Measurements from ENCODE around the gene ERMARD.

The ERMARD gene

GRCh38 chr6:169824021-169824420 is 72.6 kb downstream of the ERMARD start:
- DNase-seq (ENCODE audit: low read depth) = no peak
- H3K4me3 ChIP-seq (ENCODE audit: low read length) = no peak overlapping the region
- no peak for TF ChIP-seq CTCF (conservative IDR thresholded peaks at IDR 0.05; ENCODE audit: low read depth, low read length)

GRCh38 chr6:169824848-169825557 is 73.6 kb downstream of the ERMARD start:
- H3K4me3 ChIP-seq (ENCODE audit: low read length) = no peak overlapping the region
- DNase-seq (ENCODE audit: low read depth) = no peak
- no peak for TF ChIP-seq CTCF (conservative IDR thresholded peaks at IDR 0.05; ENCODE audit: low read depth, low read length)

- no peak for DNase-seq (ENCODE audit: low read depth)
- no peak for TF ChIP-seq CTCF (conservative IDR thresholded peaks at IDR 0.05; ENCODE audit: low read depth, low read length)
- H3K4me3 ChIP-seq (ENCODE audit: low read length) = no peak overlapping the region
Measured at GRCh38 chr6:169825558-169826225, 74.3 kb downstream of the ERMARD start.

GRCh38 chr6:169826697-169827096 is 75.3 kb downstream of the ERMARD start:
- no peak overlapping the region for H3K4me3 ChIP-seq (ENCODE audit: low read length)
- TF ChIP-seq CTCF (conservative IDR thresholded peaks at IDR 0.05; ENCODE audit: low read depth, low read length) = no peak
- no peak for DNase-seq (ENCODE audit: low read depth)

- H3K4me3 ChIP-seq (ENCODE audit: low read length) = no peak overlapping the region
- DNase-seq (ENCODE audit: low read depth) = no peak
- no peak for TF ChIP-seq CTCF (conservative IDR thresholded peaks at IDR 0.05; ENCODE audit: low read depth, low read length)
Measured at GRCh38 chr6:169827290-169827717, 75.9 kb downstream of the ERMARD start.

GRCh38 chr6:169828176-169828575 is 76.8 kb downstream of the ERMARD start:
- no peak for TF ChIP-seq CTCF (conservative IDR thresholded peaks at IDR 0.05; ENCODE audit: low read depth, low read length)
- no peak overlapping the region for H3K4me3 ChIP-seq (ENCODE audit: low read length)
- DNase-seq (ENCODE audit: low read depth) = no peak

- no peak overlapping the region for H3K4me3 ChIP-seq (ENCODE audit: low read length)
- TF ChIP-seq CTCF (conservative IDR thresholded peaks at IDR 0.05; ENCODE audit: low read depth, low read length) = no peak
- no peak for DNase-seq (ENCODE audit: low read depth)
Measured at GRCh38 chr6:169829786-169830185, 78.4 kb downstream of the ERMARD start.

Measured in retinal pigment epithelial cell (primary cell).